Activated CD8-positive, alpha-beta T cell treated with anti-CD3 and anti-CD28 coated beads for 36 hours (primary cell): ENCODE results near the gene UNC5CL. TPM values are rescaled to one million over a fixed set of nuclear protein-coding genes. Genes with fewer than 3 reads are reported as not detected.

Experiments used
- ATAC-seq: fragments of 200-7000 bp; cut with Tn5 transposase; one replicate; pipeline ENCODE4 v1.10.0; 2021; ENCODE audit warnings: mild to moderate bottlenecking, moderate library complexity
- CTCF ChIA-PET: fragments of 350-600 bp; sonication (Branson Sonifier 250); formaldehyde crosslinking; loops from one replicate; lab custom pipeline; 2021; ENCODE audit warnings: antibody characterized with exemption; lab: Charles Lee
- POLR2A ChIA-PET: fragments of 350-600 bp; sonication (Branson Sonifier 250); formaldehyde crosslinking; loops from one replicate; lab custom pipeline; 2021; ENCODE audit warnings: antibody characterized with exemption; lab: Charles Lee
- DNase-seq: peaks from one replicate; pipeline ENCODE4 v3.0.0-alpha.2; 2020
- H3K27ac Mint-ChIP-seq: one replicate; pipeline ENCODE4 v1.8.0; 2021; ENCODE audit warnings: mild to moderate bottlenecking, mixed read lengths
- H3K27me3 Mint-ChIP-seq: one replicate; pipeline ENCODE4 v1.8.0; 2021; ENCODE audit warnings: mixed read lengths
- H3K36me3 Mint-ChIP-seq: one replicate; pipeline ENCODE4 v1.8.0; 2021; ENCODE audit warnings: low read depth, mixed read lengths
- H3K4me1 Mint-ChIP-seq: one replicate; pipeline ENCODE4 v1.8.0; 2021; ENCODE audit warnings: low read depth, mixed read lengths
- H3K4me3 Mint-ChIP-seq: one replicate; pipeline ENCODE4 v1.8.0; 2021; ENCODE audit warnings: mild to moderate bottlenecking, moderate library complexity, mixed read lengths
- H3K9me3 Mint-ChIP-seq: one replicate; pipeline ENCODE4 v1.8.0; 2021; ENCODE audit warnings: mixed read lengths
- CTCF ChIP-seq: fragments of 200-600 bp; IDR thresholded peaks from one replicate; pipeline ENCODE4 v1.8.0; 2022; ENCODE audit warnings: antibody characterized with exemption, mild to moderate bottlenecking
- intact Hi-C: fragments of 100-400 bp; cut with micrococcal nuclease; formaldehyde crosslinking; loops from one replicate; pipeline ENCODE4 v1.10.0; 2022
- total RNA-seq, 2 experiments: library from RNA; stranded (reverse); gene quantifications; one replicate each; pipeline ENCODE4 v1.2.3, GENCODE V29; 2021

The UNC5CL gene
- total RNA-seq, 2 experiments from 2014 or later, result 2.3 to 2.6 TPM

GRCh38 chr6:41059556-41059955 lies 20.5 kb upstream of the UNC5CL start:
- Mint-ChIP-seq H3K9me3 (no peaks in the 10 kb centered on the region), H3K36me3 (peaks cover 10% of the 10 kb centered on the region), H3K27ac (no peak overlapping the region), H3K27me3 (no peaks in the 10 kb centered on the region), H3K4me1 (peaks cover 5% of the 10 kb centered on the region), H3K4me3 (no peak overlapping the region)
- intact Hi-C loops, result no loop called here
- no peak for TF ChIP-seq CTCF
- ATAC-seq (no peak), DNase-seq (no peak)
- ChIA-PET POLR2A (interaction anchor here (0.9 kb wide), 1 partner anchor 10 kb away, joined by 3 read pairs; no protein-coding TSS in a partner anchor), CTCF (interaction anchor here (1.0 to 3.2 kb wide), 5 partner anchors 8 to 31 kb away, joined by 3 to 14 read pairs (median 6); partner anchors contain the start of gene UNC5CL)

GRCh38 chr6:41058783-41059181 lies 19.8 kb upstream of the UNC5CL start:
- peaks cover 6% of the 10 kb centered on the region for H3K36me3 Mint-ChIP-seq
- intact Hi-C loops, result no loop called here
- H3K27ac Mint-ChIP-seq, result no peak overlapping the region
- no peak overlapping the region for H3K4me3 Mint-ChIP-seq
- TF ChIP-seq CTCF, result no peak
- DNase-seq (no peak), ATAC-seq (no peak)
- H3K9me3 Mint-ChIP-seq, result no peaks in the 10 kb centered on the region
- H3K4me1 Mint-ChIP-seq, result peaks cover under 1% of the 10 kb centered on the region
- no peaks in the 10 kb centered on the region for H3K27me3 Mint-ChIP-seq
- CTCF ChIA-PET, result interaction anchor here (1.0 to 3.2 kb wide), 5 partner anchors 9 to 30 kb away, joined by 3 to 14 read pairs (median 6); partner anchors contain the start of gene UNC5CL
- POLR2A ChIA-PET, result no interaction called here

GRCh38 chr6:41056768-41057490 lies 17.9 kb upstream of the UNC5CL start:
- ATAC-seq (no peak), DNase-seq (no peak)
- CTCF ChIA-PET, result interaction anchor here (0.8 to 6.7 kb wide), 8 partner anchors 12 to 281 kb away, joined by 3 to 47 read pairs (median 4); partner anchors contain the start of gene UNC5CL
- Mint-ChIP-seq H3K4me1 (peaks cover 9% of the 10 kb centered on the region), H3K27me3 (no peaks in the 10 kb centered on the region), H3K9me3 (no peaks in the 10 kb centered on the region), H3K36me3 (peaks cover 7% of the 10 kb centered on the region), H3K27ac (no peak overlapping the region), H3K4me3 (no peak overlapping the region)
- POLR2A ChIA-PET, result interaction anchor here (1.5 kb wide), 1 partner anchor 10 kb away, joined by 3 read pairs; no protein-coding TSS in a partner anchor
- no peak for TF ChIP-seq CTCF
- intact Hi-C loops, result no loop called here

- CTCF ChIA-PET, result interaction anchor here (1.0 to 6.7 kb wide), 6 partner anchors 9 to 27 kb away, joined by 3 to 47 read pairs (median 5); partner anchors contain the start of gene UNC5CL
- Mint-ChIP-seq H3K4me1 (peaks cover 13% of the 10 kb centered on the region), H3K27me3 (no peaks in the 10 kb centered on the region), H3K27ac (no peak overlapping the region), H3K9me3 (no peaks in the 10 kb centered on the region), H3K36me3 (peaks cover 11% of the 10 kb centered on the region), H3K4me3 (no peak overlapping the region)
- intact Hi-C loops, result no loop called here
- TF ChIP-seq CTCF, result no peak
- DNase-seq (no peak), ATAC-seq (no peak)
- POLR2A ChIA-PET, result interaction anchor here (0.9 kb wide), 1 partner anchor 11 kb away, joined by 3 read pairs; no protein-coding TSS in a partner anchor
These were observed 16.1 kb upstream of the UNC5CL start for GRCh38 chr6:41055149-41055548.

GRCh38 chr6:41054511-41054910 lies 15.5 kb upstream of the UNC5CL start:
- Mint-ChIP-seq H3K4me3 (no peak overlapping the region), H3K9me3 (no peaks in the 10 kb centered on the region), H3K27ac (no peak overlapping the region), H3K4me1 (peaks cover 13% of the 10 kb centered on the region), H3K36me3 (peaks cover 8% of the 10 kb centered on the region), H3K27me3 (no peaks in the 10 kb centered on the region)
- DNase-seq (no peak), ATAC-seq (no peak)
- CTCF ChIA-PET, result interaction anchor here (1.0 to 6.7 kb wide), 5 partner anchors 11 to 27 kb away, joined by 3 to 47 read pairs (median 10); partner anchors contain the start of gene UNC5CL
- intact Hi-C loops, result no loop called here
- no peak for TF ChIP-seq CTCF
- POLR2A ChIA-PET, result interaction anchor here (0.9 kb wide), 1 partner anchor 10 kb away, joined by 3 read pairs; no protein-coding TSS in a partner anchor
